Measurements from ENCODE around the gene NOP9.

The NOP9 gene

GRCh38 chr14:24283796-24284460 lies 15.7 kb upstream of the NOP9 start:
- no peak for FAIRE-seq

GRCh38 chr14:24284501-24285035 lies 15.1 kb upstream of the NOP9 start:
- no peak for FAIRE-seq

GRCh38 chr14:24285351-24285750 lies 14.3 kb upstream of the NOP9 start:
- FAIRE-seq = no peak

DNA sequence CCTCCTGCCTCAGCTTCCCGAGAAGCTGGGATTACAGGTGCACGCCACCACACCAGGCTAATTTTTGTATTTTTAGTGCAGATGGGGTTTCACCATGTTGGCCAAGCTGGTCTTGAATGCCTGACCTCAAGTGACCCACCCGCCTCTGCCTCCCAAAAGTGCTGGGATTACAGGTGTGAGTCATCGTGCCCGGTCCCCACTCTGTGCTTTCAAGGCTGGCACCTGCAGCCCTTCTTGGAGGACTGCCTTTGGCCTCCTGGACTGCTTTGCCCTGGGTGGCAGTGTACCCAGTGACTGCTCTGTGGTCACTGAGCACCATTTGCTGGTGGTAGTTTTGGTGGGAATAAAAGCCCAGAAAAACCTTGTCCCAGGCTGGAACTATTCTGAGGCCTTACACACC lies 12.7 kb upstream of the NOP9 start:
- no peak for FAIRE-seq

DNA sequence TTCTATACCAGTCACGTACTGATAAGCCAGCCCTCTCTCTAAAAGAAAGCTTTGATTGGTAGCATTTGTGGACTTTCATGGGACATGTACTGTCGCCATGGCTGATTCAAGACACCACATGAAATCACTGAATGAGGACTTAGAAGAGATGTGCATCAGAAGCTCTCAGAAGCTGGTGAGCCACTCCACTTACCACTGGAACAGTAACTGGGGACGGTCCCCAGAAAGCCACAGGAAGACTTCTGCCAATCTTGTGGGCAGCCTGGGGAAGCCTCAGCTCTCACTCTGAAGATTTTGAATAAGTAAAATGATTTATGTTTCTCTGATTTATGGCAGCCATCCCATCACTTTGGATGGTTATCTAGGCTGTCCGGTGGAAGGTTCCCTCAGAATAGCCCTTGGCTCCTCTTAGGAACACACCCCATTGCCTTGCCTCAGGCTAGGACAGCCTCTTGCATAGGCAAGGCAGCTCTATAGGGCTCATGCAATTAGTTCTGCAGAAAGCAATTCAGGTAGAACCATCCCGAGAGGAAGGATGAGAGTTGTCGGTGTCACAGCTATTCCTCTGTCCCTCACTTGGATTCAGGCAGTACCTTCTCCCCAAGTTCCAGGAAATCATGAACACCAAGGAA lies 9.9 kb upstream of the NOP9 start:
- FAIRE-seq = no peak

- FAIRE-seq = no peak
Measured at GRCh38 chr14:24290746-24291145, 8.9 kb upstream of the NOP9 start.

DNA sequence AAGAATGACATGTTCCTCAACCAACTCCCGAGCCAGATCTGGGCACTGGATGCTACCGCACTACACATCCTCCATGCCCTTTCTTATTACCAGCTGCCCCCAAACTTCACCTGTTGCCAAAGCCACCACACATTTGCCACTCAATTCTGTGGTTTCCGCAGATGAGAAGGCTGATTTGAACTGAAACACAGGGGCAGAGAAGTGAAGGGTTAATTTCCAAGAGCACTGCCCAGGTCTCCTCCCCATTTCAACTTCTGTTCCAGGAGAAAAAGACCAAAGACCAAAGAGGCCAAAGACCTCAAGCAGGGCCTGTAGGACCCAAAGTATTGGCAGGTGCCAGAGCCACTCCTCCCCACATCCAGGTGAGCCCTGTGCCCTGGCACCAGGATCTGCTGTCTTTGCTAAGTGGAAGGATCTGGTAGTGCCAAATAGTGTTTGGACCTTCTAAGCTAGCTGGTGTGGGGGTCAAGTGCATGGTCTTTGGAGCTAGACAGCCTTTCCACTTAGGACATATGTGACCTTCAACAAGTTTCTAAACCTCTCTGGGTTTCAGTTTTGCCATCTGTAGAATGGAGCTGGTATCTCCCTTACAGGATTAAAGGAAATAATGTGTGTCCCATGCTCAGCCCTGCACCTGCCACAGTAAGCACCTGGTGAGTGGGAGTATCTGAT lies 8.1 kb upstream of the NOP9 start:
- FAIRE-seq = no peak

DNA sequence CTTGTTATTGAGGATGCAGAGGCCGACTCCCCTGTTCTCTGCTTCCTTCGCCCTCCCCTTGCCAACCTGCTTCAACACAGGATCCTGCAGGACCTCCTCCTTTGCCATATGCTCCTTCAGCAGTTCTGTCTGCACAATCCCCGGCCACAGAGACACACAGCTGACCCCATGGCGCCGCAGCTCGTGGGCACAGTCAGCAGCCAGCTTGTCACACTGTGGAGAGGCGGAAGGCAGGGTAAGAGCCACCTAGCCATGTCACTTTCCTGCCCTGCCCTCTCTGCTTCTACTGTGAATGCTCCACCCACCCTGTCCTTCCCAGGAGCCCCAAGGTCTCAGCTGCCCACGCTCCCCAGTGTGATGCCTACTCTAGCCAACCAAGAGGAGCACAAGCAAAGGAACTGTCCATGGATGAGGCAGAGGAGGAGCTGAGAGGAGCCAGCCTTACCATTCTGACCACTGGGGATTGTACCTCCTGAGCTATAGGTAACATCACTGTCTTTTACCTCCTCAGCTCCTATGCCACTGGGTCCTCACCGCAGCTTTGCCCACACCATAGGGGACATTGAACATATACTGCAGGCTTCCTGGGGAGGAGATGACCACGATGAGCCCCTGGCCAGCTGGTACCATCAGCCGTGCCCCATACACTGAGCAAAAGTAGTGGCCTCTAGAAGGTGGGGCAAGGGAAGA lies 7.4 kb upstream of the NOP9 start:
- no peak for FAIRE-seq

GRCh38 chr14:24293525-24293924 lies 6.1 kb upstream of the NOP9 start:
- no peak for FAIRE-seq

GRCh38 chr14:24296341-24297157 lies 3.1 kb upstream of the NOP9 start:
- no peak for FAIRE-seq

- no peak for FAIRE-seq
Measured at GRCh38 chr14:24297190-24297964, 2.3 kb upstream of the NOP9 start.

DNA sequence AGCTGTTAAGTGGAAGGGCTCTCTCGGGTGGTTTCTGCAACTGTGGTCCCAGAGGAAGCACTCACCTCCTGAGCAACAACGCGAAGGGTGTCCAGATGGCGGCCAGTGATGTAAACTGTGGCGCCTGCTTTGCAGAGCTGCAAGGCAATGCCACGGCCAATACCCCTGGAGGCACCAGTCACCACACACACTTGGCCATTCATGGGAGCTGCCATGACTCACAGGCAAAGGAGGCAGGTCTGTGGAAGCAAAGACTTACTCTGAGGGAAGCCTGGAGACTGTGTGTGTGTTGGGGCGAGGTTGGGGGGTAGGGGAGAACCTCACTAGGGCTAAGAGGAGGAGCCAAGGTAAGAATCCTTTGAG lies 777 bp upstream of the NOP9 start:
- no peak for FAIRE-seq

DNA sequence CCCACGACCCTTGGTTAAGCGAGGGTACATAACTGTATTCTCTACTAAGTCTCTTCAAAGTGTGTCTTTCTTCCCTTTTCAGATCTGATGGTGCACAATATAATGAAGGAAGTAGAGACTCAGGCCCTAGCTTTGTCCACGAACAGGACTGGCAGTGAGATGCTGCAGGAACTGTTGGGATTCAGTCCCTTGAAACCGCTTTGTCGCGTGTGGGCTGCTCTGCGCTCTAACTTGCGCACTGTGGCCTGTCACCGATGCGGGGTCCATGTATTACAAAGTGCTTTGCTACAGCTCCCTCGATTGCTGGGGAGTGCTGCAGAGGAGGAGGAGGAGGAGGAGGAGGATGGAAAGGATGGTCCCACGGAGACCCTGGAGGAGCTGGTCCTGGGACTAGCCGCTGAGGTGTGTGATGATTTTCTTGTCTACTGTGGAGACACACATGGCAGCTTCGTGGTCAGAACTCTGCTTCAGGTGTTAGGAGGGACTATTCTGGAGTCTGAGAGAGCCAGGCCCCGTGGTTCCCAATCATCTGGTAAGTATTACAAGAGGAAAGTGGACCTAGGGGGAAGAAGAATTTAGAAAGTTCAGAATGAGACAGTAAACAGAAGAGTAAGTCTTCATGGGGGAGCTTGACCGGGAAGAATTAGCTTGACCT lies 803 bp downstream of the NOP9 start:
- FAIRE-seq = no peak

DNA sequence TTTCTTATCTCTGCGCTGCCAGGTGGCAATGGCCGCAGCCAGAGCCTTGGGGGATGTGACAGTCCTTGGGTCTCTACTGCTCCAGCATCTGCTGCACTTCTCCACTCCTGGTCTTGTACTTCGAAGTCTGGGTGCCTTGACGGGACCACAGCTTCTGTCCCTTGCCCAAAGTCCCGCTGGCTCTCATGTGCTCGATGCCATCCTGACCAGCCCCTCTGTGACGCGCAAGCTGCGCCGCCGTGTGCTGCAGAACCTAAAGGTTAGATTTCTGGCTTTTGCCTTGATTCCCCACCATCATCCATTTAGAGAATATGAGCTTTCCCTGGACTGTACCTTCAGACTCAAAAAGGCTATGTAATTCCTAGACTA lies 4.4 kb downstream of the NOP9 start:
- FAIRE-seq = no peak

- FAIRE-seq = no peak
Measured at GRCh38 chr14:24307156-24307574, 7.5 kb downstream of the NOP9 start.

DNA sequence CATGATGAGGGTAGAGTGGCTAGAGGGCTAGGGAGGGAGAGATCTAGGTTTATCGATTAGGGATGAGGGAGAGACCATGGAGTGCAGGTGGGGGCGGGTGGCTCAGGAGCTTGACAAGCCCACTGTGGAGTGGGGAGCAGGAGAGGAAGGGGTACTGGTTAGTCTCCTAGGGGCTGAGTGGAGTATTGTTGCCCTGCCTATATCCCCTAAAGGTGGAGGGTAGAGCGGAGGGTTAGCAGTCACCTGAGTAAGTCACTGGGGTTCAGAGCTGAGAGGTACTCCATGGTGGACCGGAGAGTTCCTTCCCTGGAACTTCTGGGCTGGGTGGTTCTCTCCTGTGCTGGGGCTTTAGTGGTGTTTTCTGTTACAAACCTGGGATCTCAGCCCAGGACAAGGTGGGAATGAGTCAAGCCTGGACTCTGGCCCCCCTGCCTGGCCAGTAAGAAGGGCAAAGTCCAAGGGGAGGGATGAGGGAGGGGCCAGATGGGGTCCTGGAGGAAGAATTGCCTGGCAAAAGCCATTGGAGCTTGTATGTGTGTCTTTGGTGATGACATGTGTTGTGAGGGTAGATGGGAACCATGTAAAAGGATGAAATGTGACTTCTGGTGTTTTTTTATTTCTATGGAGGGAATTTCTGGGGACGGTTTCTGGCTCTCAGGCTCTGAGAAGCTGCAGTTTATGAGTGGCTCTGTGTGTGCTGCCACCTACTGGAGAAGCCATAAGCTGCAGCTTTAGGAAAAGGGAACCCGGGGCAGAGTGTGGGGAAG lies 8.1 kb downstream of the NOP9 start, which contains the start of gene CIDEB:
CIDEB (minus strand) TSS at position 403 of the 767 bp plus-strand sequence; CDS start at position 284, 119 bp downstream.
- FAIRE-seq = no peak

GRCh38 chr14:24308342-24309124 lies 8.9 kb downstream of the NOP9 start:
- FAIRE-seq = no peak

DNA sequence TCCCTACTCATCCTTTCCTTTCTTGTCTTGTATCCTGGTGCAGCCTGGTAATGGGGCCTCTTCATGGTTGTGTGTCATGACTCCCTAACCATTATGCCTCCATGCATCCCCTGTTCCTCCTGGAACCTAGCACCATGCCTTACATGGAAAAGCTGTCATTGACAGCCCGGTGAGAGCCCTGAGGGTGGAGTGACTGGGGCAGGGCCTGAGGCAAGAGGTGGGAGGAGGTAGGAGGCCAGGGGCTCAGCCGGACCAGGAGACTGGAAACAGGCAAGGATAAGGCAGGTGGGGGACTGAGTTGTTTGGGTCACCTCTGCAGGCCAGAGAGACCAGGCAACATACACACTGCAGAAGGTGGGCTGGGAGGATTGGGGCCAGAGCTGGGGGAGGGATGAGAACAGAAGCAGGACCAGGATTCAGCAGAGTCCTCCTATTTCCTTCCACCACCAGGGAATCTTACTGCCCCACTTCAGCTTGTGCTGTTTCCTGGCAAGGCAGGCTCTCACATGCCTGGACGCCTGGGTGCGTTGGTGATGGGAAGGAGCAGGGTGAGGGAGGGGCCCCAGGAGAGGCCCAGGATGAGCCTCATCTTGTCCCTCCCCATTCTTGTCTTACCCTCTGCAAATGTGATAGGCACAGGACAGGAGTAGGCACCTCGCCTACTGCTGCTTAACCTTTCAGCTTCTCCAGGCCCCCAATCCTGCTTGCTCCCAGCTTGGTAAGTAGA lies 10.1 kb downstream of the NOP9 start, which contains the start of gene LTB4R2:
LTB4R2 (plus strand) TSS at position 603 of the 727 bp plus-strand sequence. CDS start 525 bp downstream, outside the sequence.
- FAIRE-seq = no peak

- no peak for FAIRE-seq
Measured at GRCh38 chr14:24310265-24310645, 10.6 kb downstream of the NOP9 start.

Data from islet of Langerhans (tissue), 1 donor.